H9 (cell line): ENCODE measurements around the gene ING1. TPM values are rescaled to one million over a fixed set of nuclear protein-coding genes. Genes with fewer than 3 reads are reported as not detected.

Source experiments
- DNase-seq: peaks from one replicate; pipeline ENCODE4 v3.0.0-alpha.2; 2017
- H2AFZ ChIP-seq: one replicate; pipeline ENCODE4 v1.6.1; 2013; ENCODE audit warnings: mild to moderate bottlenecking, low read length, control low read depth, moderate library complexity
- H2AK5ac ChIP-seq: 2 replicates; pipeline ENCODE4 v1.6.1; 2013; ENCODE audit warnings: low read length, control low read depth, mixed read lengths; ENCODE audit not compliant: insufficient read length
- H2BK120ac ChIP-seq: one replicate; pipeline ENCODE4 v1.6.1; 2013; ENCODE audit warnings: low read depth, mild to moderate bottlenecking, low read length, control low read depth, inconsistent platforms; ENCODE audit not compliant: poor library complexity, severe bottlenecking
- H2BK12ac ChIP-seq: 2 replicates; pipeline ENCODE4 v1.6.1; 2013; ENCODE audit warnings: low read length, control low read depth, mixed read lengths, low read depth; ENCODE audit not compliant: insufficient read length
- H2BK15ac ChIP-seq: 2 replicates; pipeline ENCODE4 v1.6.1; 2013; ENCODE audit warnings: low read depth, low read length, control low read depth
- H2BK20ac ChIP-seq: one replicate; pipeline ENCODE4 v1.6.1; 2013; ENCODE audit warnings: low read depth, mild to moderate bottlenecking, low read length, control low read depth, inconsistent platforms; ENCODE audit not compliant: poor library complexity, severe bottlenecking
- H2BK5ac ChIP-seq: 2 replicates; pipeline ENCODE4 v1.6.1; 2013; ENCODE audit warnings: low read length, control low read depth, mixed read lengths; ENCODE audit not compliant: insufficient read length
- H3K14ac ChIP-seq: 2 replicates; pipeline ENCODE4 v1.6.1; 2013; ENCODE audit warnings: low read length, control low read depth; ENCODE audit not compliant: insufficient read depth
- H3K18ac ChIP-seq: 2 replicates; pipeline ENCODE4 v1.6.1; 2013; ENCODE audit warnings: low read depth, mild to moderate bottlenecking, mixed read lengths, low read length, control low read depth; ENCODE audit not compliant: insufficient read length
- H3K23ac ChIP-seq: 2 replicates; pipeline ENCODE4 v1.6.1; 2013; ENCODE audit warnings: low read length, control low read depth, mixed read lengths, low read depth; ENCODE audit not compliant: insufficient read length
- H3K23me2 ChIP-seq: 2 replicates; pipeline ENCODE4 v1.6.1; 2013; ENCODE audit warnings: low read depth, mild to moderate bottlenecking, mixed read lengths, low read length, control low read depth; ENCODE audit not compliant: insufficient read length, poor library complexity, severe bottlenecking
- H3K27ac ChIP-seq: 2 replicates; pipeline ENCODE4 v1.5.1; 2013; ENCODE audit warnings: low read length, control low read depth, mixed read lengths, low read depth; ENCODE audit not compliant: insufficient read length
- H3K27me3 ChIP-seq: 2 replicates; pipeline ENCODE4 v1.6.1; 2013; ENCODE audit warnings: low read length, control low read depth, inconsistent platforms; ENCODE audit not compliant: insufficient read depth
- H3K4ac ChIP-seq: 2 replicates; pipeline ENCODE4 v1.6.1; 2013; ENCODE audit warnings: low read depth, mild to moderate bottlenecking, control low read depth, inconsistent platforms, low read length, moderate library complexity
- H3K4me1 ChIP-seq: 2 replicates; pipeline ENCODE4 v1.6.1; 2013; ENCODE audit warnings: low read length, control low read depth, inconsistent platforms; ENCODE audit not compliant: insufficient read depth
- H3K4me2 ChIP-seq: 2 replicates; pipeline ENCODE4 v1.6.1; 2013; ENCODE audit warnings: low read length, control low read depth, mixed read lengths; ENCODE audit not compliant: insufficient read length, insufficient read depth
- H3K56ac ChIP-seq: 2 replicates; pipeline ENCODE4 v1.6.1; 2013; ENCODE audit warnings: low read depth, mild to moderate bottlenecking, mixed read lengths, low read length, control low read depth; ENCODE audit not compliant: insufficient read length
- H3K79me1 ChIP-seq: 2 replicates; pipeline ENCODE4 v1.6.1; 2013; ENCODE audit warnings: low read depth, mild to moderate bottlenecking, moderate library complexity, low read length, control low read depth, inconsistent platforms; ENCODE audit not compliant: insufficient read depth, poor library complexity, severe bottlenecking
- H3K79me2 ChIP-seq: 2 replicates; pipeline ENCODE4 v1.6.1; 2013; ENCODE audit warnings: low read length, control low read depth, inconsistent platforms; ENCODE audit not compliant: insufficient read depth
- H3K9ac ChIP-seq: 2 replicates; pipeline ENCODE4 v1.6.1; 2013; ENCODE audit warnings: low read length, control low read depth, mixed read lengths; ENCODE audit not compliant: insufficient read length; ENCODE audit errors: extremely low read depth
- H3K9me3 ChIP-seq: one replicate; pipeline ENCODE4 v1.6.1; 2013; ENCODE audit warnings: low read depth, low read length, inconsistent platforms; ENCODE audit not compliant: control insufficient read depth
- H3T11ph ChIP-seq: one replicate; pipeline ENCODE4 v1.6.1; 2013; ENCODE audit warnings: mild to moderate bottlenecking, low read length, control low read depth, inconsistent platforms
- H4K20me1 ChIP-seq: one replicate; pipeline ENCODE4 v1.6.1; 2013; ENCODE audit not compliant: control insufficient read depth, insufficient read length, insufficient read depth
- H4K5ac ChIP-seq: 2 replicates; pipeline ENCODE4 v1.6.1; 2013; ENCODE audit warnings: low read depth, mild to moderate bottlenecking, mixed read lengths, low read length, control low read depth; ENCODE audit not compliant: insufficient read length
- H4K8ac ChIP-seq: replicated peaks from 2 replicates; pipeline ENCODE4 v1.6.1; 2013; ENCODE audit warnings: low read length, control low read depth, mixed read lengths, low read depth; ENCODE audit not compliant: insufficient read length
- H4K91ac ChIP-seq: 2 replicates; pipeline ENCODE4 v1.6.1; 2013; ENCODE audit warnings: low read depth, mild to moderate bottlenecking, moderate library complexity, mixed read lengths, low read length, control low read depth; ENCODE audit not compliant: insufficient read length
- H3K27ac Mint-ChIP-seq, 3 experiments: 2 replicates in 2 of 3; 3 replicates in 1 of 3; pipeline ENCODE4 v1.8.0; 2020 to 2021; ENCODE audit warnings: mixed read lengths in 3 of 3, mild to moderate bottlenecking in 1 of 3, moderate library complexity in 1 of 3
- H3K27me3 Mint-ChIP-seq: 2 replicates; pipeline ENCODE4 v1.8.0; 2021; ENCODE audit warnings: low read depth, mild to moderate bottlenecking, moderate library complexity, mixed read lengths
- H3K36me3 Mint-ChIP-seq, 3 experiments: 2 replicates in 2 of 3; 3 replicates in 1 of 3; pipeline ENCODE4 v1.8.0; 2020 to 2021; ENCODE audit warnings: low read depth in 3 of 3, mixed read lengths in 3 of 3; ENCODE audit not compliant: insufficient read depth in 1 of 3
- H3K4me1 Mint-ChIP-seq, 2 experiments: 2 replicates each; pipeline ENCODE4 v1.8.0; 2020; ENCODE audit warnings: mixed read lengths in 2 of 2
- H3K4me3 Mint-ChIP-seq, 2 experiments: 2 replicates in 1 of 2; 3 replicates in 1 of 2; pipeline ENCODE4 v1.8.0; 2020 to 2021; ENCODE audit warnings: mild to moderate bottlenecking in 2 of 2, mixed read lengths in 2 of 2, moderate library complexity in 1 of 2
- H3K9me3 Mint-ChIP-seq, 2 experiments: 2 replicates in 1 of 2; 3 replicates in 1 of 2; pipeline ENCODE4 v1.8.0; 2020; ENCODE audit warnings: mild to moderate bottlenecking in 2 of 2, mixed read lengths in 2 of 2, moderate library complexity in 1 of 2
- WGBS: extraction: QIAGEN DNeasy Blood & Tissue Kit; methylation state at CpG from one replicate; pipeline ENCODE4 v1.1.7; 2013; ENCODE audit warnings: missing lambda C conversion rate, low lambda C conversion rate, mixed read lengths; ENCODE audit not compliant: insufficient read length; ENCODE audit errors: extremely low coverage; 5-methylcytosine and 5-hydroxymethylcytosine counted together
- total RNA-seq: library from RNA; stranded (reverse); gene quantifications from 2 replicates; pipeline ENCODE4 v1.2.1, GENCODE V29; 2021
- TF ChIP-seq, protein P1 (sequence below): fragments of 200-600 bp; sonication (generic); conservative IDR thresholded peaks from 3 replicates; pipeline ENCODE4 v1.8.0; 2021; ENCODE audit warnings: antibody characterized with exemption, mild to moderate bottlenecking

The ING1 gene
- total RNA-seq, 1 experiment from 2014 or later = 17.3 TPM

- no peak overlapping the region for H3K4ac ChIP-seq
- H3K23ac ChIP-seq = no peak overlapping the region
- no peak overlapping the region for H4K8ac ChIP-seq
- Mint-ChIP-seq H3K27me3 (no peaks in the 10 kb centered on the region; the same call in 1 of the 2 replicates), H3K4me1 (peaks cover 22 to 23% of the 10 kb centered on the region in 2 experiments), H3K27ac (peak overlapping the region in 1 of 3 experiments; percentile 11; a peak in 2 of 7 replicates), H3K4me3 (no peak overlapping the region), H3K9me3 (peaks cover 7 to 10% of the 10 kb centered on the region in 2 experiments; a peak in 4 of 5 replicates), H3K36me3 (peaks cover 2 to 15% (median 6%) of the 10 kb centered on the region in 3 experiments; a peak in 6 of 7 replicates)
- TF ChIP-seq, protein P1, sequence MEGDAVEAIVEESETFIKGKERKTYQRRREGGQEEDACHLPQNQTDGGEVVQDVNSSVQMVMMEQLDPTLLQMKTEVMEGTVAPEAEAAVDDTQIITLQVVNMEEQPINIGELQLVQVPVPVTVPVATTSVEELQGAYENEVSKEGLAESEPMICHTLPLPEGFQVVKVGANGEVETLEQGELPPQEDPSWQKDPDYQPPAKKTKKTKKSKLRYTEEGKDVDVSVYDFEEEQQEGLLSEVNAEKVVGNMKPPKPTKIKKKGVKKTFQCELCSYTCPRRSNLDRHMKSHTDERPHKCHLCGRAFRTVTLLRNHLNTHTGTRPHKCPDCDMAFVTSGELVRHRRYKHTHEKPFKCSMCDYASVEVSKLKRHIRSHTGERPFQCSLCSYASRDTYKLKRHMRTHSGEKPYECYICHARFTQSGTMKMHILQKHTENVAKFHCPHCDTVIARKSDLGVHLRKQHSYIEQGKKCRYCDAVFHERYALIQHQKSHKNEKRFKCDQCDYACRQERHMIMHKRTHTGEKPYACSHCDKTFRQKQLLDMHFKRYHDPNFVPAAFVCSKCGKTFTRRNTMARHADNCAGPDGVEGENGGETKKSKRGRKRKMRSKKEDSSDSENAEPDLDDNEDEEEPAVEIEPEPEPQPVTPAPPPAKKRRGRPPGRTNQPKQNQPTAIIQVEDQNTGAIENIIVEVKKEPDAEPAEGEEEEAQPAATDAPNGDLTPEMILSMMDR = no peak
- H3K9ac ChIP-seq = no peak overlapping the region
- no peak overlapping the region for H2BK20ac ChIP-seq
- peaks cover 3% of the 10 kb centered on the region; the same call in 1 of the 2 replicates for H3K4me1 ChIP-seq
- H3K14ac ChIP-seq = no peak overlapping the region
- DNase-seq = peak; percentile 32
- no peak overlapping the region for H4K91ac ChIP-seq
- no peak overlapping the region for H3K4me2 ChIP-seq
- no peak overlapping the region for H2BK12ac ChIP-seq
- H2BK120ac ChIP-seq = no peak overlapping the region
- H3K79me1 ChIP-seq = no peaks in the 10 kb centered on the region
- H3K27me3 ChIP-seq = no peaks in the 10 kb centered on the region
- no peaks in the 10 kb centered on the region for H3K9me3 ChIP-seq
- H2AFZ ChIP-seq = no peak overlapping the region
- no peaks in the 10 kb centered on the region for H3K23me2 ChIP-seq
- WGBS = no CpG with 5 or more reads among the region's 14 CpGs
- no peak overlapping the region for H3K56ac ChIP-seq
- H3K79me2 ChIP-seq = no peaks in the 10 kb centered on the region
- no peak overlapping the region for H2BK5ac ChIP-seq
- no peak overlapping the region for H3T11ph ChIP-seq
- no peak overlapping the region for H2BK15ac ChIP-seq
- no peaks in the 10 kb centered on the region for H4K20me1 ChIP-seq
- H3K27ac ChIP-seq = no peak overlapping the region
- no peak overlapping the region for H3K18ac ChIP-seq
- no peak overlapping the region for H2AK5ac ChIP-seq
- no peak overlapping the region for H4K5ac ChIP-seq
Measured at GRCh38 chr13:110757296-110757695, 43.8 kb downstream of the ING1 start.
